Measurements from ENCODE around the gene STRBP. TPM values are rescaled to one million over a fixed set of nuclear protein-coding genes. Genes with fewer than 3 reads are reported as not detected.
A peak's percentile ranks its signal among the peaks of the same experiment; 100 is the strongest.
"Not testable (repeated sequence)": the region's sequence is repeated elsewhere in the genome, so short reads cannot be mapped to it uniquely, and the experiment has no call there.

STRBP gene
- polyA plus RNA-seq, 3 donors: 48.1 to 51.9 (median 51.1) TPM

GRCh38 chr9:123201083-123201482 lies 67.3 kb downstream of the STRBP start:
- DNase-seq (ENCODE audit: low read depth in 3 of 3, low spot score in 2 of 3): no peak

- not testable (repeated sequence) for DNase-seq (ENCODE audit: low read depth in 3 of 3, low spot score in 2 of 3)
These were observed 67.9 kb downstream of the STRBP start for GRCh38 chr9:123200469-123200868.

- DNase-seq (ENCODE audit: low read depth in 3 of 3, low spot score in 2 of 3): no peak
These were observed 72.3 kb downstream of the STRBP start for GRCh38 chr9:123196124-123196523.

GRCh38 chr9:123194023-123194422 lies 74.4 kb downstream of the STRBP start:
- DNase-seq (ENCODE audit: low read depth in 3 of 3, low spot score in 2 of 3): no peak

GRCh38 chr9:123191680-123192079 lies 76.7 kb downstream of the STRBP start:
- no peak for DNase-seq (ENCODE audit: low read depth in 3 of 3, low spot score in 2 of 3)

- no peak for DNase-seq (ENCODE audit: low read depth in 3 of 3, low spot score in 2 of 3)
These were observed 77.1 kb downstream of the STRBP start for GRCh38 chr9:123191260-123191659.

- DNase-seq (ENCODE audit: low read depth in 3 of 3, low spot score in 2 of 3): no peak
These were observed 81.3 kb downstream of the STRBP start for GRCh38 chr9:123187131-123187530.

- not testable (repeated sequence) for DNase-seq (ENCODE audit: low read depth in 3 of 3, low spot score in 2 of 3)
These were observed 82.4 kb downstream of the STRBP start for GRCh38 chr9:123186029-123186428.

- DNase-seq (ENCODE audit: low read depth in 3 of 3, low spot score in 2 of 3): no peak
These were observed 91.4 kb downstream of the STRBP start for GRCh38 chr9:123176949-123177348.

GRCh38 chr9:123175854-123176629 lies 92.3 kb downstream of the STRBP start:
- DNase-seq (ENCODE audit: low read depth in 3 of 3, low spot score in 2 of 3): no peak

- no peak for DNase-seq (ENCODE audit: low read depth in 3 of 3, low spot score in 2 of 3)
These were observed 93.4 kb downstream of the STRBP start for GRCh38 chr9:123174887-123175518.

GRCh38 chr9:123174079-123174478 lies 94.3 kb downstream of the STRBP start:
- DNase-seq (ENCODE audit: low read depth in 3 of 3, low spot score in 2 of 3): no peak

GRCh38 chr9:123169926-123170325 lies 98.5 kb downstream of the STRBP start:
- no peak for DNase-seq (ENCODE audit: low read depth in 3 of 3, low spot score in 2 of 3)

GRCh38 chr9:123168586-123168985 lies 99.8 kb downstream of the STRBP start:
- peak; percentile 48 to 59 (median 57) for DNase-seq (ENCODE audit: low read depth in 3 of 3, low spot score in 2 of 3)

GRCh38 chr9:123167474-123167873 lies 100.9 kb downstream of the STRBP start:
- DNase-seq (ENCODE audit: low read depth in 3 of 3, low spot score in 2 of 3): no peak

- no peak for DNase-seq (ENCODE audit: low read depth in 3 of 3, low spot score in 2 of 3)
These were observed 102.6 kb downstream of the STRBP start for GRCh38 chr9:123165813-123166212.

- DNase-seq (ENCODE audit: low read depth in 3 of 3, low spot score in 2 of 3): no peak
These were observed 104.1 kb downstream of the STRBP start for GRCh38 chr9:123164285-123164684.

GRCh38 chr9:123162791-123163345 lies 105.5 kb downstream of the STRBP start:
- DNase-seq (ENCODE audit: low read depth in 3 of 3, low spot score in 2 of 3): no peak

GRCh38 chr9:123162360-123162759 lies 106.0 kb downstream of the STRBP start:
- DNase-seq (ENCODE audit: low read depth in 3 of 3, low spot score in 2 of 3): no peak

GRCh38 chr9:123157221-123157620 lies 111.2 kb downstream of the STRBP start:
- DNase-seq (ENCODE audit: low read depth in 3 of 3, low spot score in 2 of 3): no peak

- DNase-seq (ENCODE audit: low read depth in 3 of 3, low spot score in 2 of 3): no peak
These were observed 117.5 kb downstream of the STRBP start for GRCh38 chr9:123150708-123151503.

Data from right renal cortex interstitium (tissue), 3 donors.